IPS-NIHi7 (cell line): ENCODE results near the gene PEX5L.

Experiments used
- DNase-seq: peaks from one replicate; pipeline ENCODE4 v3.0.0; 2012; ENCODE audit warnings: mixed read lengths; ENCODE audit errors: extremely low spot score

The PEX5L gene

GRCh38 chr3:179897231-179897630, 139.5 kb downstream of the PEX5L start:
- DNase-seq = no peak

GRCh38 chr3:179896507-179896906, 140.2 kb downstream of the PEX5L start:
- no peak for DNase-seq

- DNase-seq = no peak
These were observed 141.4 kb downstream of the PEX5L start for GRCh38 chr3:179895330-179895729.

- no peak for DNase-seq
These were observed 149.3 kb downstream of the PEX5L start for GRCh38 chr3:179887295-179887943.

- DNase-seq = no peak
These were observed 150.8 kb downstream of the PEX5L start for GRCh38 chr3:179885950-179886349.

GRCh38 chr3:179884136-179884535, 152.6 kb downstream of the PEX5L start:
- no peak for DNase-seq

- peak; percentile 46 for DNase-seq
These were observed 154.4 kb downstream of the PEX5L start for GRCh38 chr3:179882292-179882691.

GRCh38 chr3:179881791-179882190, 154.9 kb downstream of the PEX5L start:
- no peak for DNase-seq

GRCh38 chr3:179880868-179881267, 155.9 kb downstream of the PEX5L start:
- no peak for DNase-seq

GRCh38 chr3:179876440-179876839, 160.3 kb downstream of the PEX5L start:
- no peak for DNase-seq

GRCh38 chr3:179872842-179873241, 163.9 kb downstream of the PEX5L start:
- DNase-seq = peak; percentile 43

- no peak for DNase-seq
These were observed 165.0 kb downstream of the PEX5L start for GRCh38 chr3:179871782-179872181.

GRCh38 chr3:179868715-179869114, 168.0 kb downstream of the PEX5L start:
- no peak for DNase-seq

GRCh38 chr3:179867961-179868360, 168.8 kb downstream of the PEX5L start:
- DNase-seq = no peak

GRCh38 chr3:179865861-179866505, 170.8 kb downstream of the PEX5L start:
- no peak for DNase-seq

GRCh38 chr3:179861953-179862352, 174.8 kb downstream of the PEX5L start:
- no peak for DNase-seq

GRCh38 chr3:179861292-179861691, 175.4 kb downstream of the PEX5L start:
- DNase-seq = no peak

- no peak for DNase-seq
These were observed 176.2 kb downstream of the PEX5L start for GRCh38 chr3:179860275-179861107.

- DNase-seq = no peak
These were observed 183.6 kb downstream of the PEX5L start for GRCh38 chr3:179853176-179853575.

GRCh38 chr3:179852142-179852905, 184.4 kb downstream of the PEX5L start:
- DNase-seq = peak; percentile 60

GRCh38 chr3:179848711-179849110, 188.0 kb downstream of the PEX5L start:
- no peak for DNase-seq

- peak; percentile 17 for DNase-seq
These were observed 194.7 kb downstream of the PEX5L start for GRCh38 chr3:179842061-179842460.
